Keratinocyte (primary cell): ENCODE measurements around the gene CCDC171. TPM values are rescaled to one million over a fixed set of nuclear protein-coding genes. Genes with fewer than 3 reads are reported as not detected.

Experiments
- DNase-seq: peaks from one replicate; pipeline ENCODE4 v3.0.0-alpha.2; 2011; ENCODE audit warnings: low read depth, missing footprints, low spot score
- FAIRE-seq: peaks from 2 replicates; lab custom pipeline; 2011; peaks lifted over from hg19 to GRCh38; lab: Jason Lieb, UNC
- H2AFZ ChIP-seq: 2 replicates; pipeline ENCODE4 v1.6.0; 2012; ENCODE audit warnings: low read length, control low read depth, inconsistent platforms; ENCODE audit not compliant: control insufficient read depth
- H3K27ac ChIP-seq: 2 replicates; pipeline ENCODE4 v1.5.1; 2011; ENCODE audit warnings: low read length; ENCODE audit not compliant: control insufficient read depth, insufficient read depth
- H3K27me3 ChIP-seq: 3 replicates; pipeline ENCODE4 v1.6.0; 2011; ENCODE audit warnings: low read length; ENCODE audit not compliant: control insufficient read depth, insufficient read depth; ENCODE audit errors: extremely low read depth
- H3K36me3 ChIP-seq, 2 experiments: 2 replicates in 1 of 2; 3 replicates in 1 of 2; pipeline ENCODE4 v1.5.1; 2011; ENCODE audit warnings: low read length in 2 of 2, mild to moderate bottlenecking in 1 of 2; ENCODE audit not compliant: control insufficient read depth in 2 of 2, insufficient read depth in 2 of 2; ENCODE audit errors: extremely low read depth in 1 of 2
- H3K4me1 ChIP-seq: 3 replicates; pipeline ENCODE4 v1.5.1; 2011; ENCODE audit warnings: low read length; ENCODE audit not compliant: control insufficient read depth, insufficient read depth; ENCODE audit errors: extremely low read depth
- H3K4me2 ChIP-seq: 3 replicates; pipeline ENCODE4 v1.6.0; 2011; ENCODE audit warnings: low read depth, low read length; ENCODE audit not compliant: control insufficient read depth, insufficient read depth; ENCODE audit errors: extremely low read depth
- H3K4me3 ChIP-seq, 3 experiments: fragments of 200-600 bp in 1 of 3; sonication (generic) in 1 of 3; 2 replicates in 2 of 3; 3 replicates in 1 of 3; pipeline ENCODE4 v1.5.1; 2011 to 2016; ENCODE audit warnings: low read length in 3 of 3, mild to moderate bottlenecking in 3 of 3, control low read depth in 2 of 3, inconsistent platforms in 1 of 3, low read depth in 1 of 3, mixed read lengths in 1 of 3, mixed run types in 1 of 3, moderate library complexity in 1 of 3; ENCODE audit not compliant: control insufficient read depth in 2 of 3, insufficient read depth in 2 of 3; ENCODE audit errors: extremely low read depth in 1 of 3
- H3K79me2 ChIP-seq: 2 replicates; pipeline ENCODE4 v1.6.0; 2012; ENCODE audit warnings: low read length; ENCODE audit not compliant: control insufficient read depth, insufficient read depth
- H3K9ac ChIP-seq: 3 replicates; pipeline ENCODE4 v1.6.0; 2011; ENCODE audit warnings: low read length; ENCODE audit not compliant: control insufficient read depth, insufficient read depth; ENCODE audit errors: extremely low read depth
- H3K9me1 ChIP-seq: 3 replicates; pipeline ENCODE4 v1.6.0; 2011; ENCODE audit warnings: low read length; ENCODE audit not compliant: control insufficient read depth, insufficient read depth; ENCODE audit errors: extremely low read depth
- H3K9me3 ChIP-seq: 2 replicates; pipeline ENCODE4 v1.5.1; 2012; ENCODE audit warnings: low read depth, low read length; ENCODE audit not compliant: control insufficient read depth
- H4K20me1 ChIP-seq: 3 replicates; pipeline ENCODE4 v1.6.0; 2011; ENCODE audit warnings: low read length; ENCODE audit not compliant: control insufficient read depth, insufficient read depth; ENCODE audit errors: extremely low read depth
- EZH2 ChIP-seq: IDR thresholded peaks from one replicate; pipeline ENCODE4 v1.6.1; 2012; ENCODE audit warnings: inconsistent platforms, mild to moderate bottlenecking, low read length, moderate library complexity
- dilution Hi-C: fragments of 300-500 bp; cut with MboI; formaldehyde crosslinking; loops from one replicate; pipeline ENCODE4 v1.7.0; 2020; ENCODE audit warnings: low sequenced_read_pairs; ENCODE audit not compliant: extremely low pct_ligation_motif_present
- polyA plus RNA-seq, 5 experiments: library from polyadenylated mRNA; depleted of rRNA in 3 of 5; stranded (reverse) in 3 of 5; stranded (forward) in 1 of 5; unstranded in 1 of 5; fragments of >200 nt; gene quantifications; 1 replicate in 1 of 5; 2 replicates in 3 of 5; 3 replicates in 1 of 5; pipeline versions ENCODE4 v1.2.1 to v1.2.3, GENCODE V29; 2011 to 2012; ENCODE audit warnings: missing spikeins in 2 of 5, low read depth in 1 of 5, low replicate concordance in 1 of 5
- TF ChIP-seq, protein P1 (sequence below), 3 experiments: IDR thresholded peaks in 1 of 3; conservative IDR thresholded peaks in 1 of 3; optimal IDR thresholded peaks in 1 of 3; 2 replicates in 2 of 3; 3 replicates in 1 of 3; pipeline versions ENCODE3 to v1.5.1; 2011; ENCODE audit warnings: low read length in 3 of 3, mild to moderate bottlenecking in 3 of 3, moderate library complexity in 2 of 3, control low read depth in 1 of 3, inconsistent platforms in 1 of 3; ENCODE audit not compliant: insufficient read depth in 2 of 3; ENCODE audit errors: extremely low read depth in 1 of 3

The CCDC171 gene
- polyA plus RNA-seq, 1 donor (not counting 4 experiments of a cell fraction or from before 2014, with no cell fraction given) = 0.46 TPM

DNA sequence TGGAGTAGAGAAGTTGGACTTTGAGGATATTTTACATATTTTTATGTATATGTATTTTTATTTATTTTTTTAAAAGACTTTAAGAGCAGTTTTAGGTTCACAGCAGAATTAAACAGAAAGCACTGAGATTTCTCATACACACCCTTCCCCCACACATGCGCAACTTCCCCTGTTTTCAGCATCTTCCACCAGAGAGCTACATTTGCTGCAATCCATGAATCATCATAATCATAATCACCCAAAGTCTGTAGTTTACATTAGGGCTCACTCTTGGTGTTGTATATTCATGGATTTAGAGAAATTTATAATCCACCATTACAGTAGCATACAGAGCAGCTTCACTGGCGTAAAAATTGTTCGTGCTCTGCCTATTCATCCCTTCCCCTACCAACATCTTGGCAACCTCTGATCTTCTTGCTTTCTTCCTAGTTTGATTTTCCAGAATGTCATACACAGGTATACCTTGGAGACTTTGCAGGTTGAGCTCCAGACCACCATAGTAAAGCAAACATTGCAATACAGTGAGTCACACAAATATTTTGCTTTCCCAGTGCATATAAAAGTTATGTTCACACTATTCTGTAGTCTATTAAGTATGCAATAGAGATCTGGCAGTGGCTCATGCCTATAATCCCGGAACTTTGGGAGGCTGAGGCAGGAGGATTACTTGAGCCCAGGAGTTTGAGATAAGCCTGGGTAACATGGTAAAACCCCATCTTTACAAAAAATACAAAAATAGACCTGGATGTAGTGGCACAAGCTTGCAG is 9.6 kb upstream of the CCDC171 start:
- Histone ChIP-seq H2AFZ (no peak overlapping the region), H3K9ac (no peak overlapping the region), H4K20me1 (no peaks in the 10 kb centered on the region), H3K27me3 (no peaks in the 10 kb centered on the region), H3K9me1 (no peaks in the 10 kb centered on the region), H3K27ac (no peak overlapping the region), H3K4me1 (no peaks in the 10 kb centered on the region), H3K36me3 (no peaks in the 10 kb centered on the region), H3K4me2 (no peak overlapping the region), H3K79me2 (no peaks in the 10 kb centered on the region), H3K4me3 (no peak overlapping the region), H3K9me3 (no peaks in the 10 kb centered on the region)
- TF ChIP-seq EZH2 = no peak
- TF ChIP-seq, protein P1, sequence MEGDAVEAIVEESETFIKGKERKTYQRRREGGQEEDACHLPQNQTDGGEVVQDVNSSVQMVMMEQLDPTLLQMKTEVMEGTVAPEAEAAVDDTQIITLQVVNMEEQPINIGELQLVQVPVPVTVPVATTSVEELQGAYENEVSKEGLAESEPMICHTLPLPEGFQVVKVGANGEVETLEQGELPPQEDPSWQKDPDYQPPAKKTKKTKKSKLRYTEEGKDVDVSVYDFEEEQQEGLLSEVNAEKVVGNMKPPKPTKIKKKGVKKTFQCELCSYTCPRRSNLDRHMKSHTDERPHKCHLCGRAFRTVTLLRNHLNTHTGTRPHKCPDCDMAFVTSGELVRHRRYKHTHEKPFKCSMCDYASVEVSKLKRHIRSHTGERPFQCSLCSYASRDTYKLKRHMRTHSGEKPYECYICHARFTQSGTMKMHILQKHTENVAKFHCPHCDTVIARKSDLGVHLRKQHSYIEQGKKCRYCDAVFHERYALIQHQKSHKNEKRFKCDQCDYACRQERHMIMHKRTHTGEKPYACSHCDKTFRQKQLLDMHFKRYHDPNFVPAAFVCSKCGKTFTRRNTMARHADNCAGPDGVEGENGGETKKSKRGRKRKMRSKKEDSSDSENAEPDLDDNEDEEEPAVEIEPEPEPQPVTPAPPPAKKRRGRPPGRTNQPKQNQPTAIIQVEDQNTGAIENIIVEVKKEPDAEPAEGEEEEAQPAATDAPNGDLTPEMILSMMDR (optimal IDR thresholded peaks at IDR 0.05 in 1 of 3, IDR thresholded peaks at IDR 0.05 in 1 of 3, conservative IDR thresholded peaks at IDR 0.05 in 1 of 3; ENCODE audit: extremely low read depth in 1 of 3, insufficient read depth in 2 of 3, low read length in 3 of 3) = no peak
- dilution Hi-C loops = no loop called here
- DNase-seq = no peak
- no peak for FAIRE-seq

DNA sequence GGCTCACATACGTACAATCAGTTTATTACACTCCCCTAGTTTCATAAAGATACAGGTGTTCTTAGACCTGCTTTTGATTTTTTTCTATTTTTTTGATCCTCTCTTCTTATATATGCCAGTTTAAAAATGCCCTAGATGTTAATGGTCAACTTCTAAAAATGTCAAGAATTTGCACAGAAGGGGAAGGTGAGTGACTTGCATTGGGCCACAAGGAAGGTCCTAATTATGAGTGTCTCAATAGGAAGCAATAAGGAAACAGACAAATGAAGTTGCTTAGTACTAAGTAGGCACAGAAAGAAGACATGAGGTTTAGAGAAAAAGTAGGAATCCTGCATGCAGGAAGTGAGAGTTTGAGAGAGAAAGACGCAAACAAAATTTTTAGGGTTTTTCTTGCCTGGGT is 3.2 kb upstream of the CCDC171 start:
- H2AFZ ChIP-seq = no peak overlapping the region
- no peaks in the 10 kb centered on the region for H3K9me3 ChIP-seq
- TF ChIP-seq, protein P1 (optimal IDR thresholded peaks at IDR 0.05 in 1 of 3, IDR thresholded peaks at IDR 0.05 in 1 of 3, conservative IDR thresholded peaks at IDR 0.05 in 1 of 3; ENCODE audit: extremely low read depth in 1 of 3, insufficient read depth in 2 of 3, low read length in 3 of 3) = no peak
- no peak for TF ChIP-seq EZH2
- no peak for DNase-seq
- no peak overlapping the region for H3K4me3 ChIP-seq
- no peaks in the 10 kb centered on the region for H3K36me3 ChIP-seq
- dilution Hi-C loops = no loop called here
- peaks cover 12% of the 10 kb centered on the region for H3K4me1 ChIP-seq
- H3K27me3 ChIP-seq = no peaks in the 10 kb centered on the region
- no peaks in the 10 kb centered on the region for H3K9me1 ChIP-seq
- no peak overlapping the region for H3K4me2 ChIP-seq
- no peak for FAIRE-seq
- H4K20me1 ChIP-seq = no peaks in the 10 kb centered on the region
- no peaks in the 10 kb centered on the region for H3K79me2 ChIP-seq
- H3K27ac ChIP-seq = no peak overlapping the region
- H3K9ac ChIP-seq = no peak overlapping the region
